TTC549 (cell line): Measurements from ENCODE around the gene KNTC1.
"Not testable (repeated sequence)": the region's sequence is repeated elsewhere in the genome, so short reads cannot be mapped to it uniquely, and the experiment has no call there.

Experiments used
- FAIRE-seq: peaks from 2 replicates; lab custom pipeline; 2012; peaks lifted over from hg19 to GRCh38; lab: Jason Lieb, UNC

The KNTC1 gene

GRCh38 chr12:122505419-122506051 is 21.5 kb upstream of the KNTC1 start:
- FAIRE-seq, result no peak

- no peak for FAIRE-seq
These were observed 20.6 kb upstream of the KNTC1 start for GRCh38 chr12:122506393-122506938.

- no peak for FAIRE-seq
These were observed 18.9 kb upstream of the KNTC1 start for GRCh38 chr12:122508163-122508562.

- not testable (repeated sequence) for FAIRE-seq
These were observed 14.0 kb upstream of the KNTC1 start for GRCh38 chr12:122513028-122513427.

GRCh38 chr12:122513660-122514059 is 13.4 kb upstream of the KNTC1 start:
- no peak for FAIRE-seq

- FAIRE-seq, result no peak
These were observed 11.8 kb upstream of the KNTC1 start for GRCh38 chr12:122515275-122515674.

- no peak for FAIRE-seq
These were observed 10.3 kb upstream of the KNTC1 start for GRCh38 chr12:122516544-122517361.

GRCh38 chr12:122517877-122518276 is 9.2 kb upstream of the KNTC1 start:
- FAIRE-seq, result no peak

GRCh38 chr12:122518908-122519307 is 8.1 kb upstream of the KNTC1 start:
- no peak for FAIRE-seq

- no peak for FAIRE-seq
These were observed 7.6 kb upstream of the KNTC1 start for GRCh38 chr12:122519418-122519817.

GRCh38 chr12:122520676-122521075 is 6.4 kb upstream of the KNTC1 start:
- no peak for FAIRE-seq

GRCh38 chr12:122523280-122523679 is 3.8 kb upstream of the KNTC1 start:
- FAIRE-seq, result no peak

GRCh38 chr12:122523846-122524718 is 3.0 kb upstream of the KNTC1 start:
- FAIRE-seq, result no peak

- no peak for FAIRE-seq
These were observed 462 bp downstream of the KNTC1 start for GRCh38 chr12:122527478-122527944.

- FAIRE-seq, result no peak
These were observed 1.5 kb downstream of the KNTC1 start for GRCh38 chr12:122528582-122528981.

- FAIRE-seq, result no peak
These were observed 1.9 kb downstream of the KNTC1 start for GRCh38 chr12:122528992-122529391.

- FAIRE-seq, result no peak
These were observed 6.8 kb downstream of the KNTC1 start for GRCh38 chr12:122533856-122534255.

- FAIRE-seq, result no peak
These were observed 10.0 kb downstream of the KNTC1 start for GRCh38 chr12:122537021-122537420.

- no peak for FAIRE-seq
These were observed 11.4 kb downstream of the KNTC1 start for GRCh38 chr12:122538496-122538895.

GRCh38 chr12:122544537-122544936 is 17.5 kb downstream of the KNTC1 start:
- no peak for FAIRE-seq

- FAIRE-seq, result no peak
These were observed 18.8 kb downstream of the KNTC1 start for GRCh38 chr12:122545855-122546254.

- no peak for FAIRE-seq
These were observed 20.3 kb downstream of the KNTC1 start for GRCh38 chr12:122547330-122547729.
